ENCODE results near the gene KDR.

The KDR gene

GRCh38 chr4:55125087-55125721 is at the start of gene KDR:
Gene KDR (minus strand): TSS chr4:55125595. CDS start chr4:55125293, 302 bp downstream.
- no peak for TF ChIP-seq ZFX (IDR thresholded peaks at IDR 0.05; ENCODE audit: borderline replicate concordance)
- no peak for TF ChIP-seq CTCF (IDR thresholded peaks at IDR 0.05)
- no peak within 1 kb of the TSS for H3K27ac ChIP-seq

- TF ChIP-seq ZFX (IDR thresholded peaks at IDR 0.05; ENCODE audit: borderline replicate concordance) (no peak), CTCF (IDR thresholded peaks at IDR 0.05) (no peak)
- H3K27ac ChIP-seq = no peak overlapping the region
These were observed 48.2 kb upstream of the KDR start for GRCh38 chr4:55173580-55173979.

- TF ChIP-seq CTCF (IDR thresholded peaks at IDR 0.05) (no peak), ZFX (IDR thresholded peaks at IDR 0.05; ENCODE audit: borderline replicate concordance) (no peak)
- no peak overlapping the region for H3K27ac ChIP-seq
These were observed 47.4 kb upstream of the KDR start for GRCh38 chr4:55172694-55173287.

GRCh38 chr4:55170462-55170861 is 45.1 kb upstream of the KDR start:
- H3K27ac ChIP-seq = no peak overlapping the region
- TF ChIP-seq CTCF (IDR thresholded peaks at IDR 0.05) (no peak), ZFX (IDR thresholded peaks at IDR 0.05; ENCODE audit: borderline replicate concordance) (no peak)

GRCh38 chr4:55169352-55169961 is 44.1 kb upstream of the KDR start:
- no peak overlapping the region for H3K27ac ChIP-seq
- TF ChIP-seq CTCF (IDR thresholded peaks at IDR 0.05) = peak; percentile 20
- no peak for TF ChIP-seq ZFX (IDR thresholded peaks at IDR 0.05; ENCODE audit: borderline replicate concordance)

- no peak overlapping the region for H3K27ac ChIP-seq
- TF ChIP-seq CTCF (IDR thresholded peaks at IDR 0.05) = no peak
- TF ChIP-seq ZFX (IDR thresholded peaks at IDR 0.05; ENCODE audit: borderline replicate concordance) = no peak
These were observed 37.0 kb upstream of the KDR start for GRCh38 chr4:55162396-55162795.

- H3K27ac ChIP-seq = no peak overlapping the region
- TF ChIP-seq ZFX (IDR thresholded peaks at IDR 0.05; ENCODE audit: borderline replicate concordance) (no peak), CTCF (IDR thresholded peaks at IDR 0.05) (no peak)
These were observed 36.3 kb upstream of the KDR start for GRCh38 chr4:55161739-55162138.

Data from 22Rv1 (cell line).